GM10248 (cell line): ENCODE data around the gene MGST3.
"Not testable (repeated sequence)": the region's sequence is repeated elsewhere in the genome, so short reads cannot be mapped to it uniquely, and the experiment has no call there.

Experiments used
- CTCF ChIA-PET: fragments of 300-600 bp; sonication (Branson Sonifier 250); formaldehyde crosslinking; extraction: SDS; loops from one replicate; lab custom pipeline; 2021; ENCODE audit warnings: antibody characterized with exemption; lab: Yijun Ruan, JAX
- POLR2A ChIA-PET: fragments of 350-650 bp; sonication (Branson Sonifier 250); formaldehyde crosslinking; extraction: SDS; loops from one replicate; lab custom pipeline; 2020; ENCODE audit warnings: antibody characterized with exemption; lab: Yijun Ruan, JAX
- DNase-seq: peaks from one replicate; pipeline ENCODE4 v3.0.0; 2012; ENCODE audit errors: extremely low spot score
- TF ChIP-seq, protein P1 (sequence below): IDR thresholded peaks from 2 replicates; pipeline ENCODE4 v1.5.1; 2012; ENCODE audit warnings: mild to moderate bottlenecking, low read depth; ENCODE audit errors: extremely low read depth, missing control alignments, control extremely low read depth

The MGST3 gene

GRCh38 chr1:165695031-165695430 lies 64.0 kb downstream of the MGST3 start:
- POLR2A ChIA-PET = no interaction called here
- CTCF ChIA-PET = interaction anchor here (1.4 kb wide), 1 partner anchor 9 kb away, joined by 4 read pairs; no protein-coding TSS in a partner anchor
- TF ChIP-seq, protein P1, sequence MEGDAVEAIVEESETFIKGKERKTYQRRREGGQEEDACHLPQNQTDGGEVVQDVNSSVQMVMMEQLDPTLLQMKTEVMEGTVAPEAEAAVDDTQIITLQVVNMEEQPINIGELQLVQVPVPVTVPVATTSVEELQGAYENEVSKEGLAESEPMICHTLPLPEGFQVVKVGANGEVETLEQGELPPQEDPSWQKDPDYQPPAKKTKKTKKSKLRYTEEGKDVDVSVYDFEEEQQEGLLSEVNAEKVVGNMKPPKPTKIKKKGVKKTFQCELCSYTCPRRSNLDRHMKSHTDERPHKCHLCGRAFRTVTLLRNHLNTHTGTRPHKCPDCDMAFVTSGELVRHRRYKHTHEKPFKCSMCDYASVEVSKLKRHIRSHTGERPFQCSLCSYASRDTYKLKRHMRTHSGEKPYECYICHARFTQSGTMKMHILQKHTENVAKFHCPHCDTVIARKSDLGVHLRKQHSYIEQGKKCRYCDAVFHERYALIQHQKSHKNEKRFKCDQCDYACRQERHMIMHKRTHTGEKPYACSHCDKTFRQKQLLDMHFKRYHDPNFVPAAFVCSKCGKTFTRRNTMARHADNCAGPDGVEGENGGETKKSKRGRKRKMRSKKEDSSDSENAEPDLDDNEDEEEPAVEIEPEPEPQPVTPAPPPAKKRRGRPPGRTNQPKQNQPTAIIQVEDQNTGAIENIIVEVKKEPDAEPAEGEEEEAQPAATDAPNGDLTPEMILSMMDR = no peak
- DNase-seq = no peak

DNA sequence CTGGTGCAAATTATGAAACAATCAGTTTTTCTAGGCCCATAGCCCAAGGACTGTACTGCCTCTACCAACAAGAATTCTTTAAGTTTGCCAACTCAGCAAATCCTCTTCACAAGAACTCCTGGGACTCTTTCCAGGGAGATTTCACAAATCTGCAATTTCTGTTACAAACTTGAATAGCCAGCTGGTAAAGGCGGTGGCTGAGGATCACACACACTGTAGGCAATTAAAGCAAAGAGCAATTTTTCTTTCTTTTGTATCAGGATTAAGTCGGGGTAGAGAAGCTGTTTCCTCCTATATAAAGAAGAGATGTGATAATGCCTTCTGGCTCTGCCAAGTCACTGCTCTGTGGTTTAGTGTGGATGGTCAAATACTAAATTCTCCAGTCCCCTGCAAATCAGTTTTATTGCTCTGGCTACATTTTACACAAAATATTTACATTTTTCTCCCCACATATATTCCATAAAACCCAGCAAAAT lies 65.6 kb downstream of the MGST3 start:
- no peak for DNase-seq
- TF ChIP-seq, protein P1 = no peak
- ChIA-PET POLR2A (no interaction called here), CTCF (interaction anchor here (1.8 to 4.0 kb wide), 5 partner anchors 10 to 218 kb away, joined by 5 to 22 read pairs (median 16); no protein-coding TSS in a partner anchor)

- TF ChIP-seq, protein P1 = no peak
- CTCF ChIA-PET = interaction anchor here (0.6 to 4.0 kb wide), 19 partner anchors 11 to 217 kb away, joined by 3 to 22 read pairs (median 4); no protein-coding TSS in a partner anchor
- POLR2A ChIA-PET = interaction anchor here (1.2 kb wide), 1 partner anchor 11 kb away, joined by 4 read pairs; no protein-coding TSS in a partner anchor
- no peak for DNase-seq
Measured at GRCh38 chr1:165697491-165697880, 66.5 kb downstream of the MGST3 start.

DNA sequence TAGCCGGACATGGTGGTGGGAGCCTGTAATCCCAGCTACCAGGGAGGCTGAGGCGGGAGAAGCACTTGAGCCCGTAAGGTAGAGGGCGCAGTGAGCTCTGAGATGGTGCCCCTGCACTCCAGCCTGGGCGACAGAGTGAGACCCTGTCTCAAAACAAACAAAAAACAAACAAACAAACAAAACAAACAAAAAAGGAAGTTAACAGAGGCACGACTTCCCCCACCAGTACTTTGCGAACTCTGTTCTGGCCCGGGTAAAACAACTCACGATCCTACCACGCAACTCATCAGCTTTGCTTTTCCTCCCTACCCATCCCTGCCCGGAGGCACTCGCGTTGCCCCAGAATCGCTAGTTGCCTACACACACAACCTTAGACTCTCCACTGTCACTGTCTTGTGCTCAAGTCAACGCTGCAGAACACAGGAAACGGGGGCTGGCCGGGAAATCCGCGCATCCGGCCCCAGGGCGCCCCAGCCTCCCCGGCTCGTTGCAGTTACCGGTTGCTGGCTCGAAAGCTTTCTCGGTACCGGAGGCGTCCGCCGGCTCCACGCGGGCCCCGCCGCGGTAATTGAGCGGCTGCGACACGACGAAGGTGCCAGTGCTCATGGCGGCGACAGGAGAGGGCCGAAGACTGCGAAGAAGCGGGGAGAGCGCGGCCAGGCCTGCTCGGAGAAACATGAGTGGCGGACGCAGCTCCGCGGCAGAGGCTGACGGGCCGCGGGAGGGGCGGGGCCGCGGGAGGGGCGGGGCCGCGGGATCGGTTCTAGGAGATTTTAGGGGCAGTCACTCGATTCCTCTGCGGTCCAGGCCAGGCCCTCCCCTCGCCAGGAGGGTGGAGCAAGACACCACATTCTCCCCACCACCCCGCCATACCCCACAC lies 67.1 kb downstream of the MGST3 start, which contains the start of gene ALDH9A1:
TSS of gene ALDH9A1 (minus strand) at position 682 of the 880 bp plus-strand sequence. CDS start at position 678, 4 bp downstream.
- CTCF ChIA-PET = interaction anchor here (0.6 to 4.0 kb wide), 24 partner anchors 11 to 781 kb away, joined by 3 to 22 read pairs (median 4); no protein-coding TSS in a partner anchor
- peak; percentile 90 for DNase-seq

DNA sequence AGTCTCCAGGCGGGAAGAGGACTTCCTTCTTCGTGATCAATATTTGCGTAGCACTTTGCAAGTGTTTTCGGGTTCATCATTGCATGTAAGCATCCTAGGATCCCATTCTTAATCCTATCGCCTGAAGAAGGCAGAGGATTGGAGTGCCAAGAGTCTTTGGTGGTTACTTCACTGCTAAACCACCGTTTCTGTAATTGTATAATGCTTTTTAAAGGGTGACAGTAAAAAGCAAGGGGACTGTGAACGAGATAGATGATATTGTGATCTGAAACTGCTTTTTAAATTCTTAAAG lies 67.7 kb downstream of the MGST3 start:
- DNase-seq = no peak
- TF ChIP-seq, protein P1 = no peak
- ChIA-PET POLR2A (interaction anchor here (1.2 kb wide), 1 partner anchor 13 kb away, joined by 4 read pairs; no protein-coding TSS in a partner anchor), CTCF (interaction anchor here (1.0 to 4.0 kb wide), 14 partner anchors 12 to 781 kb away, joined by 3 to 22 read pairs (median 4); no protein-coding TSS in a partner anchor)

More for the DNA sequence above, 67.1 kb downstream of the MGST3 start, which contains the start of gene ALDH9A1:
- TF ChIP-seq, protein P1 = peak; percentile 48
- POLR2A ChIA-PET = interaction anchor here (0.6 to 1.2 kb wide), 2 partner anchors 12 to 506 kb away, joined by 3 to 4 read pairs; no protein-coding TSS in a partner anchor

DNA sequence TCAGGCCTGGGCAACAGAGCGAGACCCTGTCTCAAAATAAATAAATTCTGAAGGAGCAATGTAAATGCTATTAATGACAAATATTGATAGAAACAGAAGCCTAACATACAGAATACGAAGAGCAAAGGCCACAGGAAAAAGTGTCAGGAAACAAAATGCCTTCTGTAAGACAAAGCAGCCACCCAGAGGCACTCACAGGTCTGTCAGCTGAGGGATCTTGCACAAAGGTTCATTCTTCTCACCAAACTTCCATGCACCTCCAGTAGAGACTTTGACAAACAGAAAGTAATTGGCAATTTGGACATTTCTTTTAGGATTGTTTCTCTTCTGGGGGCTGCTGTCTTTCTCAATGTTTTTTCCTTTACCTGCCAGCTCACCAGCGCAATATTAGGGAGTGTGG lies 68.5 kb downstream of the MGST3 start:
- TF ChIP-seq, protein P1 = no peak
- CTCF ChIA-PET = interaction anchor here (1.3 to 4.0 kb wide), 3 partner anchors 13 to 215 kb away, joined by 4 to 19 read pairs (median 4); no protein-coding TSS in a partner anchor
- POLR2A ChIA-PET = no interaction called here
- DNase-seq = no peak

- CTCF ChIA-PET, DNase-seq, POLR2A ChIA-PET: not testable (repeated sequence)
Measured at GRCh38 chr1:165701922-165702321, 70.9 kb downstream of the MGST3 start.
